Activated CD4-positive, alpha-beta T cell treated with anti-CD3 and anti-CD28 coated beads for 36 hours (primary cell): ENCODE results near the gene DIPK2B. TPM values are rescaled to one million over a fixed set of nuclear protein-coding genes. Genes with fewer than 3 reads are reported as not detected.
A peak's percentile ranks its signal among the peaks of the same experiment; 100 is the strongest.

Experiments
- ATAC-seq: fragments of 200-7000 bp; cut with Tn5 transposase; one replicate; pipeline ENCODE4 v1.10.0; 2021; ENCODE audit warnings: mild to moderate bottlenecking, moderate library complexity
- CTCF ChIA-PET: fragments of 350-600 bp; sonication (Branson Sonifier 250); formaldehyde crosslinking; loops from one replicate; lab custom pipeline; 2021; ENCODE audit warnings: antibody characterized with exemption; lab: Charles Lee
- POLR2A ChIA-PET: fragments of 350-600 bp; sonication (Branson Sonifier 250); formaldehyde crosslinking; loops from one replicate; lab custom pipeline; 2021; ENCODE audit warnings: antibody characterized with exemption, inconsistent platforms; lab: Charles Lee
- DNase-seq: peaks from one replicate; pipeline ENCODE4 v3.0.0-alpha.2; 2020
- H3K27ac Mint-ChIP-seq: one replicate; pipeline ENCODE4 v1.8.0; 2021; ENCODE audit warnings: mixed read lengths
- H3K27me3 Mint-ChIP-seq: one replicate; pipeline ENCODE4 v1.8.0; 2021; ENCODE audit warnings: mixed read lengths
- H3K36me3 Mint-ChIP-seq: one replicate; pipeline ENCODE4 v1.8.0; 2021; ENCODE audit warnings: low read depth, mixed read lengths
- H3K4me1 Mint-ChIP-seq: one replicate; pipeline ENCODE4 v1.8.0; 2021; ENCODE audit warnings: mixed read lengths
- H3K4me3 Mint-ChIP-seq: one replicate; pipeline ENCODE4 v1.8.0; 2021; ENCODE audit warnings: mild to moderate bottlenecking, moderate library complexity, mixed read lengths
- H3K9me3 Mint-ChIP-seq: one replicate; pipeline ENCODE4 v1.8.0; 2021; ENCODE audit warnings: low read depth, mixed read lengths
- intact Hi-C, 2 experiments: fragments of 100-400 bp; cut with DNase I in 1 of 2; cut with micrococcal nuclease in 1 of 2; formaldehyde crosslinking; loops; one replicate each; pipeline versions ENCODE4 v1.14.2 to v1.15.1; 2022 to 2024; cut with DNase I, micrococcal nuclease
- total RNA-seq, 2 experiments: library from RNA; stranded (reverse); gene quantifications; one replicate each; pipeline ENCODE4 v1.2.3, GENCODE V29; 2021

The DIPK2B gene, protein sequence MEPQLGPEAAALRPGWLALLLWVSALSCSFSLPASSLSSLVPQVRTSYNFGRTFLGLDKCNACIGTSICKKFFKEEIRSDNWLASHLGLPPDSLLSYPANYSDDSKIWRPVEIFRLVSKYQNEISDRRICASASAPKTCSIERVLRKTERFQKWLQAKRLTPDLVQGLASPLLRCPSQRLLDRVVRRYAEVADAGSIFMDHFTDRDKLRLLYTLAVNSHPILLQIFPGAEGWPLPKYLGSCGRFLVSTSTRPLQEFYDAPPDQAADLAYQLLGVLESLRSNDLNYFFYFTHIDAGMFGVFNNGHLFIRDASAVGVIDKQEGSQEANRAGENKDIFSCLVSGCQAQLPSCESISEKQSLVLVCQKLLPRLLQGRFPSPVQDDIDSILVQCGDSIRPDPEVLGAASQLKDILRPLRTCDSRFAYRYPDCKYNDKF
- under 1 TPM; 0.07 to 0.32 TPM for total RNA-seq

DNA sequence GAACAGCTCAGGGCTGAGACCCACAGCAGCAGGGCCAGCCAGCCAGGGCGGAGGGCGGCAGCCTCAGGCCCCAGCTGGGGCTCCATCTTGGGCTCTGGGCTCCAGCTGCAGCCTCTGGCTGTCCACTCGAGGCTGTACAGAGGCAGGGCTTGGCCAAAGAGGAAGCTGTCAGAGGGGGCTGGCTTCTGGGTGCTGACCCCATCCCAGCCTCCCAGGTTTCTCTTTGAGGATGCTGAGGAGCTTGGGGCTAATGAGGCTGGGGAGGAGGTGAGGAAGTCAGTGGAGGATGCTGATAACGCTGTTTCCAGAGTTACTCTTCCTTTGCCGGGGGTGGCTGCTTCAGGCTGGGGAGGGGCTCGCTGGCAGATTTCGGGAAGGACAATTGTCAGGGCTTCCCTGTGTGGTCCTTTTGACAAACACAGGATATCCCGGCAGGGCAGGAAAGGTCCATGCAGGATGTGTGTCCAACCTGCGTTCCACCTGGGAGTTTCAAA, at the start of gene DIPK2B:
TSS of gene DIPK2B (minus strand) at position 136 of the 494 bp plus-strand sequence. CDS start at position 86, 50 bp downstream.
- ATAC-seq (no peak), DNase-seq (no peak)
- Mint-ChIP-seq H3K9me3 (no peaks in the 10 kb centered on the region), H3K4me3 (no peak within 1 kb of the TSS), H3K4me1 (no peaks in the 10 kb centered on the region), H3K36me3 (no peaks in the 10 kb centered on the region), H3K27ac (no peak within 1 kb of the TSS), H3K27me3 (peaks cover 11% of the 10 kb centered on the region)
- ChIA-PET POLR2A (no interaction called here), CTCF (no interaction called here)
- intact Hi-C loops = no loop called here

DNA sequence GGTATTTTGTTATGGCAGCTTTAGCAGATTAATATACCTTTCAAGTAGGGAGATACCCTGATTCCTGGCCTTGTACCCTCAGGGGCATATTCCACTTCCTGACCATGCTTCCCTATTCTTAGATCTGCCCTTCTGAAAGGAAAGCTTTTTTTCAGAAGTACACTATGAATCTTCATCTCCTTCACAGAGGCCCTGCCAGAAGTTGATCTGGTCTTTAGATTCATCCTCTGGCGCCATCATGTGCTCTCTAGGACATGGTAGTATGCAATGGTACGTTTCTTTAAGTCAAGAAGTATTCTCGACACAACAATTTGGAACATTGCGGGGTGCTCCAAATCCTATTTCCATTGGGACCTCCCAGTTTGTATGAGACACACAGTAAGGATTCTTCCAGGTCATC, 39.6 kb upstream of the DIPK2B start:
- H3K27ac Mint-ChIP-seq = no peak overlapping the region
- DNase-seq (no peak), ATAC-seq (no peak)
- H3K9me3 Mint-ChIP-seq = no peaks in the 10 kb centered on the region
- CTCF ChIA-PET = no interaction called here
- intact Hi-C loops = no loop called here
- no peak overlapping the region for H3K4me3 Mint-ChIP-seq
- POLR2A ChIA-PET = no interaction called here
- H3K4me1 Mint-ChIP-seq = peaks cover 2% of the 10 kb centered on the region
- no peaks in the 10 kb centered on the region for H3K36me3 Mint-ChIP-seq
- H3K27me3 Mint-ChIP-seq = no peaks in the 10 kb centered on the region

DNA sequence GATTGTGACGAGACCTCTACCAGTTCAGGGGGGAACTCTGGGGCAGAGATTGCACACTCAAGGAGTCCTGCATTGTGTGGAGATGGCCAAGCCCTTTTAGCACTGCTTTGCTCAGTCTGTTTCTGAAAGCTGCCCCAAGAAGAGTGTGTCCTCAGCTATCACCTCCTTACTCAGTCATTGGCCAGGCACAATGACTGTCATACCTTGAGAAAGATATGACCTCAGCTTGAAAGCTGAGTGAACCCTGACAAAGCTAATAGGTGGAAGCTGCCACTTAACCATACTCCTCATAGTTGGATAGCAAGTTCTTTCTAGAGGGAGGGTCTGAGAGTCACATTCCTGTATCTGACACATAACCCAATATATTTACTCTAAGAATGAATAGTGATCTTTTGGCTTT, 37.8 kb upstream of the DIPK2B start:
- Mint-ChIP-seq H3K4me3 (no peak overlapping the region), H3K36me3 (no peaks in the 10 kb centered on the region), H3K27ac (no peak overlapping the region), H3K4me1 (peaks cover 3% of the 10 kb centered on the region), H3K27me3 (no peaks in the 10 kb centered on the region), H3K9me3 (no peaks in the 10 kb centered on the region)
- DNase-seq (no peak), ATAC-seq (peak; percentile 42)
- intact Hi-C loops = no loop called here
- ChIA-PET POLR2A (no interaction called here), CTCF (no interaction called here)

DNA sequence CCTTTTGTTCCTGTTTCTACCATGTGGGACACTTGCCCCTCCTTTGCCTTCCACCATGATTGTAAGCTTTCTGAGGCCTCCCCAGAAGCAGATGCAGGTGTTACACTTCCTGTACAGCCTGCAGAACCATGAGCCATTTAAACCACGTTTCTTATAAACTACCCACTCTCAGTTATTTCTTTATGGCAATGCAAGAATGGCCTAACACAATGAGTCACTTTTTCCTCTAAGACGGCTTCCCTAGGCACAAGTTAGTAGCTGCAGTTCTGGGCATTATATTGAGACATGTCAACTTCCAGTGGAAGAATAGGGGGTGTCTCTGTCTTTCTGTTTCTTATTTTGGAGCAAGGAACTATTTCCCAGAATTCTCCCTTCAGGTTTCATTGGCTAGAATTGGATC, 32.9 kb upstream of the DIPK2B start:
- H3K9me3 Mint-ChIP-seq = peaks cover 4% of the 10 kb centered on the region
- H3K4me1 Mint-ChIP-seq = peaks cover 26% of the 10 kb centered on the region
- H3K27ac Mint-ChIP-seq = no peak overlapping the region
- ChIA-PET POLR2A (no interaction called here), CTCF (interaction anchor here (1.5 kb wide), 1 partner anchor 44 kb away, joined by 4 read pairs; no protein-coding TSS in a partner anchor)
- DNase-seq (no peak), ATAC-seq (no peak)
- no peaks in the 10 kb centered on the region for H3K36me3 Mint-ChIP-seq
- H3K27me3 Mint-ChIP-seq = no peaks in the 10 kb centered on the region
- intact Hi-C loops = no loop called here
- H3K4me3 Mint-ChIP-seq = no peak overlapping the region

DNA sequence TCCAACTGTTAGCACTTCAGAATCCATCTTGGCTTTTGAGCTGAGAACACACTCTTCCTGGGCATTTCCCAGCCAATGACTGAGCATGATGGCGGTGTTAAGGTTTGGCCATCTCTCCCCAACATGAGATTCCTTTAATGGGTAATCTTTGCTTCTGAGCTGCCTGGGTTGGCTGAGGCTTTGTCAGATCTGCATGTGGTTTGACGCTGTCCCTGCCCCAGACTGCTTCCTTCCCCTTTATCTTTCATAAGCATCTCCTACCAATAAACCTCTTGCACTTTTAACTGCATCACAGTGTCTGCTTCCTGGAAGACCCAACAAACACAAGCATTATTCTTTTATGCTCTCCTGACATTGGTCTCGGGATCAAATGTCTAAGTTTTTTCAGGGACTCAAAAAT, 31.5 kb upstream of the DIPK2B start:
- ChIA-PET POLR2A (no interaction called here), CTCF (no interaction called here)
- no peak for DNase-seq
- Mint-ChIP-seq H3K9me3 (peaks cover 4% of the 10 kb centered on the region), H3K36me3 (no peaks in the 10 kb centered on the region), H3K27me3 (no peaks in the 10 kb centered on the region), H3K27ac (no peak overlapping the region), H3K4me1 (peaks cover 24% of the 10 kb centered on the region), H3K4me3 (no peak overlapping the region)
- intact Hi-C loops = no loop called here
- ATAC-seq = no peak

DNA sequence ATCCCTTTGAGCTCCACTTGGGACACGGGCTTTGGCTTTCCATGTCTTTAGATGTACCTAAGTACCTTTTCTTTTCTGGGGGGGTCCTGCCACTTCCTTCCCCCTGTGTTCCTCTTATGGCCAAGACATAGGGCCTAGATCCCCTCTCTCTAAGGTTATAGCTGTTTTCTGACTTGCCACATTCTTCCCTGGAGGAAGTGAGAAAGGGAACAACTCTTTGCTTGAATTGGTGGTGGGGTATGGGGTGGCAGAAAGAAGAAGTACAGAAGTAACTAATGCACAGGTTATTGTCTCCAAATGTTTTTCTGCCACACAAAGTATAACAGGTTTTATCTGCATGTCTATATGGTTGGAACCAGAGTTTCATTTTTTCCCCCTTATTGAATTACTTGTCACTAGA, 29.7 kb upstream of the DIPK2B start:
- ATAC-seq (no peak), DNase-seq (no peak)
- intact Hi-C loops = no loop called here
- Mint-ChIP-seq H3K36me3 (no peaks in the 10 kb centered on the region), H3K4me3 (no peak overlapping the region), H3K9me3 (peaks cover 4% of the 10 kb centered on the region), H3K27ac (no peak overlapping the region), H3K27me3 (no peaks in the 10 kb centered on the region), H3K4me1 (peaks cover 24% of the 10 kb centered on the region)
- ChIA-PET POLR2A (no interaction called here), CTCF (no interaction called here)

DNA sequence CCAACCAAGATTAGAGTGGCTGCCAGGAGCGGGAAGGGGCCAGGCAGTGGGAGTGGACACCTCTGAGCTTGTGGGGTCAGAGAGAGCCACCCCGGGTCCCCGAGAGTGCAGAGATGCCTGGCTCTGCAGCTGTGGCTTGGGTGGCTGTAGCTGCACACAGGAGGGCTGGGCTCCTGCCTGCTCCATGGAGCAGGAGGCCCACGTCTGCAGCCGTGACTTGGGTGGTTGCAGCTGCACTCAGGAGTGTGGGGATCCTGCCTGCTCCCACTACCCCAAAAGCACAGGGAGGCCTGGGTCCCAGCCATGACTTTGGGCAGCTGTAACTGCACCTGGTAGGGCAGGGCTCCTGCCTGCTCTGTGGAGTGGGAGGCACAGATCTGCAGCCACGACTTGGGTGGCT, 28.7 kb upstream of the DIPK2B start:
- Mint-ChIP-seq H3K27ac (no peak overlapping the region), H3K36me3 (no peaks in the 10 kb centered on the region), H3K27me3 (no peaks in the 10 kb centered on the region), H3K9me3 (peaks cover 4% of the 10 kb centered on the region), H3K4me3 (no peak overlapping the region), H3K4me1 (peaks cover 24% of the 10 kb centered on the region)
- POLR2A ChIA-PET = no interaction called here
- CTCF ChIA-PET = interaction anchor here (0.6 kb wide), 1 partner anchor 450 kb away, joined by 3 read pairs; no protein-coding TSS in a partner anchor
- ATAC-seq = no peak
- intact Hi-C loops = no loop called here
- DNase-seq = no peak

DNA sequence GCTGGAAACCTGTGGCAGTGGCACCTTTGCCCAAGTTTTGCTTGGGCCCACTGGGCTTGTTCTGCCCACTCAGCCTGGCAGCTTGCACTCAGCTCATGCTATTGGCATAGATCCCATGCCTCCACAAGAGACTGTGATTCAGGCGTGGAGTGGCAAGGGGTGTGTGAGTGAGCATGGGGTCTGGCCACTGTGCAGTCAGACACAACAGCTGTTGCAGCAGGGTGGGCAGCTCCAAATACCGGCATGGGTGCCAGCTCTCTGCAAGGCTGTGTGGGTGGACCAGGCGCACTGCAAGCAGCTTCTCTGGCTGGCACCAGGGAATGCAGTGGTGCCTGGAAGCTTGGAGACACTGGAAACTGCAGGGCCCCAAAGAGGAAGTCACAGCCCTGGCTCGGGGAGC, 27.4 kb upstream of the DIPK2B start:
- no peak overlapping the region for H3K27ac Mint-ChIP-seq
- DNase-seq (no peak), ATAC-seq (no peak)
- peaks cover 4% of the 10 kb centered on the region for H3K9me3 Mint-ChIP-seq
- intact Hi-C loops = no loop called here
- H3K27me3 Mint-ChIP-seq = no peaks in the 10 kb centered on the region
- H3K4me1 Mint-ChIP-seq = peaks cover 19% of the 10 kb centered on the region
- H3K36me3 Mint-ChIP-seq = no peaks in the 10 kb centered on the region
- no peak overlapping the region for H3K4me3 Mint-ChIP-seq
- ChIA-PET CTCF (interaction anchor here (1.2 kb wide), 1 partner anchor 41 kb away, joined by 4 read pairs; no protein-coding TSS in a partner anchor), POLR2A (no interaction called here)

DNA sequence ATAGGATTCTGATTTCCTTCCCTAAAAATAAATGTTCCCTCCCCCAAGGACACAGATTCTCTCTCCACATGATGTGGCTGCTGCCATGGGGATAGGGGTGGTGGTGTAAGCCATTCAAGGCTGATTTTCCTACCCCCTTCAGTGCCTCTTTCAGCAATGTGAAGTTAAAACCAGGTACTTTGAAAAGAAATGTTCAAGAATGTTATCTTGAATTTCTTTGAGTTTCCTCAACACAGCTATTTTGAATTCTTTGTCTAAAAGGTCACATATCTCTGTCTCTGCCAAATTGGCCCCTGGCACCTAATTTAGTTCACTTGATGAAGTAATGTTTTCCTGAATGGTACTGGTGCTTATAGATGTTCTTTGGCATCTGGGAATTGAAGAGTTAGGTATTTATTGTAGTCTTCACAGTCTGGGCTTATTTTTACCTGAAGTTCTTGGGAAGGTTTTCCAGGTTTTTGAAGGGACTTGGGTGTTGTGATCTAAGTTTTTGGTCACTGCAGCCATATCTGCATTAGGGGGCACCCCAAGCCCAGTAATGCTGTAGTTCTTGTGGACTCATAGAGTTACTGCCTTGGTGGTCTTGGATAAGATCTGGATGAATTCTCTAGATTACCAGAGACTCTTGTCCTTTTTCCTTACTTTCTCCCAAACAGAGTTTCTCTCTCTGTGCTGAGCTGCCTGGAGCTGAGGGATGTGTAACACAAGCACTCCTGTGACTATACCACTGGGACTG, 7.6 kb upstream of the DIPK2B start:
- peaks cover 4% of the 10 kb centered on the region for H3K9me3 Mint-ChIP-seq

DNA sequence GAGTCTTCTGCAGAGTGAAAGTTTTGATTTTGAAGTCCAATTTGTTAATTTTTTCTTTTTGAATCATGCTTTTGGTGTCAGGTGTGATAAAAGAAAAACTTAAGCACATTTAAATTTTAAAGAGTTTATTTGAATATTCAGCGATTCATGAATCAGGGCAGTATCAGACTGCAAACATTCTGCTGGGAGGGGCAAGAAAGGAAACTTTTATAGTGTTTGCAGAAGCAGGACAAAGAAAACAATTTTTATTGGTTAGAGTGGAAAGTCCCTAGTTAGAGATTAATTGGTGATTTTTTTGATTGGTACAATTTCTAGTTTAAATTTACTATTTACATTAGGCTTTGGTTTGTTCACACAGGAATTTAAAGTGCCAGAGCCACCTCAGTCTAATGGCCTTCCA, 1.5 kb upstream of the DIPK2B start:
- ChIA-PET POLR2A (no interaction called here), CTCF (interaction anchor here (0.6 to 1.4 kb wide), 2 partner anchors 15 to 863 kb away, joined by 3 read pairs; no protein-coding TSS in a partner anchor)
- Mint-ChIP-seq H3K4me1 (no peaks in the 10 kb centered on the region), H3K9me3 (peaks cover 4% of the 10 kb centered on the region), H3K27ac (no peak overlapping the region), H3K27me3 (peaks cover 17% of the 10 kb centered on the region), H3K36me3 (no peaks in the 10 kb centered on the region), H3K4me3 (no peak overlapping the region)
- ATAC-seq = no peak
- intact Hi-C loops = no loop called here
- DNase-seq = no peak

More for the DNA sequence above, 7.6 kb upstream of the DIPK2B start:
- ATAC-seq = no peak
- no peaks in the 10 kb centered on the region for H3K36me3 Mint-ChIP-seq
- intact Hi-C loops = no loop called here
- H3K27ac Mint-ChIP-seq = no peak overlapping the region
- no peak for DNase-seq
- H3K4me3 Mint-ChIP-seq = no peak overlapping the region
- no peaks in the 10 kb centered on the region for H3K4me1 Mint-ChIP-seq
- POLR2A ChIA-PET = no interaction called here
- peaks cover 6% of the 10 kb centered on the region for H3K27me3 Mint-ChIP-seq
- CTCF ChIA-PET = no interaction called here

DNA sequence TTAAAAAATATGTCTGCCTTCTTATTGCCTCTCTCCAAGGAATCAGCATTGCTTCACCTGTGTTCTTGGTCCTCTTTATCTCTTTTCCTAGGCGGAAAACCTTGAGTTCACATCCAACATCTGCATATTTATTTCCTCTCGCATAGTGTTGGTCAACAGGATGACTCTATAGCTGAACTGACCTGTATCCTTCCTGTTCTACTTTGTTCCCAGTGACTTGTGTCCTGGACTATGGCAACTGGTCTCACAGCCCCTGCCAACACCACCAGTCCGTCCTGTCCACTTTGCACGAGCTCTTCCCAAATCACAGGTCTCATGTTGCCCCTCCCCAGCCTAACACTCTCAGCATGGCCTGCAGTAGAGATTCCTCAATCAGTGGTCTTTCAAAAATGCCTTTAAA, 2.0 kb downstream of the DIPK2B start:
- ChIA-PET POLR2A (no interaction called here), CTCF (interaction anchor here (0.6 to 1.8 kb wide), 2 partner anchors 12 to 1188 kb away, joined by 3 to 5 read pairs; no protein-coding TSS in a partner anchor)
- DNase-seq (no peak), ATAC-seq (no peak)
- no peaks in the 10 kb centered on the region for H3K36me3 Mint-ChIP-seq
- H3K27ac Mint-ChIP-seq = no peak overlapping the region
- no peaks in the 10 kb centered on the region for H3K4me1 Mint-ChIP-seq
- H3K4me3 Mint-ChIP-seq = no peak overlapping the region
- no peaks in the 10 kb centered on the region for H3K9me3 Mint-ChIP-seq
- H3K27me3 Mint-ChIP-seq = peaks cover 11% of the 10 kb centered on the region
- intact Hi-C loops = loop anchor here in 1 of 2 experiments (10.0 kb wide), 1 partner anchor 1126 kb away; no protein-coding TSS in a partner anchor
